GM19397 (cell line): ENCODE results near the gene DLGAP4.

Experiments
- ATAC-seq: cut with Tn5 transposase; IDR thresholded peaks from one replicate; pipeline ENCODE4 v1.9.1; 2021; ENCODE audit warnings: mild to moderate bottlenecking, moderate library complexity; ENCODE audit not compliant: unreplicated experiment

The DLGAP4 gene

DNA sequence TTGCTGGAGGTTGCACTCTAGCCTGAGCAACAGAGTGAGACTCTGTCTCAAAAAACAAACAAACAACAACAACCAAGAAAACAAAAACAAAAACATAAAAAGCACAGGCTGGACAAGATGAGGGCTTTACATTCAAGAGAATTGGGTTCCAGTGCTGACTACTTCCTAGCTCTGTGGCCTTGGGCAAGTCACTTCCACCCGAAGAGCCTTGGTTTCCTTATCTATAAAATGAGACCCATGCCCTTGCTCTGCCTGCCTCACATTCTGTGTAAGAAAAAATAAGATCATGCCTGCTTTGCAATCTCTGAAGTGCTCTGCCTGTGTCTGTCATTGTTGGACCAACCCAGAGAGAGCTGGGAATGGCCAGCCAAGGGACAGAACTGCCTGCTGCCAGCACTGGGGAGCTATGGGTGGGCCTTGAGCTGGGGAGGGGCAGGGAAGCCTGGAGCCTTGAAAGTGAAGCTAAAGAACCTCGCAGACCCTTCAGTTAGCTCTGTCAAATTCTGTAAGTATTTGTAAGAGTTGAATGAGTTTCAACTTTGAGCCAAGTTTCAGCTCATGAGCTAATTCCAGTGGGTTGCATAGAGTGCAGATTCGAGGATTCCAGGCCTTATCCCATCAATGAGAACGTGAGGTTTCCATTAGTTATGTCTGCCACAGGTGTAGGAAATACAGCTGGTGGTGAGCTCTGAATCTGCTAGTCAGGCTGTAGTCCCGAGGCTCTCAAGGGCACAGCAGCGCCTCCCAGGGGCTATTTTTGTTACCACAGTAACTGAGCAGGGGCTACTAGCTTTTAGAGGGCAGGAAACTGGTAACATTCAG lies 93.2 kb downstream of the DLGAP4 start:
- ATAC-seq, result no peak

DNA sequence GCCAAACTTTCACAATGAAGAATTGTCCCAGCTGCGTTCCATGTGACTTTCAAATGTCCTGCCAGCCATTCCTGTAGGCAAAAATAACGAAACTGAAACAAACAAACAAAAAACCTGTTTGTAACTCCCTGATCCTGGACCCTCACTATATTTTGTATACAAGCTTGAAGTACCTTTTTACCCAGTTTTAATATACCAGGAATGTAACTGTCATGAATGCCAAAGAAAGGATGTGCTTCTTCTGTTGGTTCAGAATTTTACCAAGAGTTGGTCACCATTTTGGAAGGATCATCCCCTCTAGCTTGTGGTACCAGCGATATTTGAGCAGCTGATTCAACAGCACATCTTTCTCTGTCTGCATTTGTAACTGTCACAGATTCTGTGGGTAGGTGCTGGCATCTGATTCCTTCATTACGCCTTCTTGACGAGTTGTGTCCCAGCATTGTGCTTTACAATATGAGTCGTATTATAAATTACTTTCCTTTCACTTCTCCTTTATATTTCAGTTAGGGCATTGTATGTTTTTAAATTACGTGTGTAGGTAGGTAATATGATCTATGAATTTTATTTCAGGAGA lies 93.9 kb downstream of the DLGAP4 start:
- ATAC-seq, result no peak

DNA sequence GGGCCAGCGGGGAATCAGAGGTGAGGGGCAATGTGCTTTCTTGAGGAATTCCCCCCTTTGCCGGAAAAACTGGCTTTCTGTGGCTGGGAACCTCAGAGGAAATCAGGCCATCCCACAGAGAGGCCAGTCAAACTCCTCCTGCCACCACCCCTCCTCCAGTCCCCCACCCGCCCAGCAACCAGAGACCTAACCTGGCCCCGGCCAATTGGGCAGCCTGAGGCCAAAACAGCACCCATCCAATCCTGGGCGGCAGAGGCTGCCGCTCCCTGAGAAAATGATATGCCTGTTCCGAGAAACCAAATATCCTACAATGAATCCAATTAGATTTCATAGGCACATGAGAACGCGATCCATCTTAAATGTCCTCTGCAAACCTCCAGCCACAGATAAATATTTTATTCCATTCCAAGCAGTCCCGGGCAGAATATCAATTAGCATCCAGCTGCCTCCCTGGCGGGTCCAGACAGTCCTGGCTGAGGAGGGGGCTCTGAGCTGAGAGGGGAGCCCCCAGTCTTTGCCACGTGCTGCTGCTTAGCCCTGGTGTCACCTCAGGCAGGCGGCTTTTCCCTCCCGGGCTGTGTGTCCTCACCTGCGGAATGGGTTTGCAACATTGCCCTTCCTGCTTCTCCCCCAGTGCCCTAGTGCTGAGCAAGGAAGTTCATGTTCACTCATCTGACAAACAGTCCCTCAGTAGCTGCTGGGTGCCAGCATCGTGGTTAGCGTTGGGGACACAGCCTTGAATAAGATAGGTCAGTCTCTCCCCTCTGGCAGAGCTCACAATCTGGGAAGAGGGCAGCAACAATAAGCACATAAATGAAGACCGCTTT lies 95.0 kb downstream of the DLGAP4 start:
- no peak for ATAC-seq

DNA sequence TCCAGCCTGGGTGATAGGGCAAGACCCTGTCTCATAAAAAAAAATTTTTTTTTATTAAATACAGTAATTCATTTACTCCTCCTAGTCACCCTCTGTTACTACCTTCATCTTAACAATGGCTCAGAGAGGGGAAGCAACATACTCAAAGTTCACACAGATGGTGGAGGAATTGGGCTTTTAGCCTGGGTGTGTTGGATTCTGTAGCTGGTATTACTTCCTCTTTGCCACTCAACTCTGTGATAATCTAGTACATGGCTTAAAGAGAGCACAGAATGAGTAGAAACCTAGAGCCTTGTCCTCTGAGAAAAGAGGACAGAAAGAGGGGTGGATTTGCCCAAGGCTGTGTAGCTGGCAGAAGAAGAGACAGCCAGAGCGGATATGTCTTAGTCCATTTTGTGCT lies 96.6 kb downstream of the DLGAP4 start:
- ATAC-seq, result no peak

DNA sequence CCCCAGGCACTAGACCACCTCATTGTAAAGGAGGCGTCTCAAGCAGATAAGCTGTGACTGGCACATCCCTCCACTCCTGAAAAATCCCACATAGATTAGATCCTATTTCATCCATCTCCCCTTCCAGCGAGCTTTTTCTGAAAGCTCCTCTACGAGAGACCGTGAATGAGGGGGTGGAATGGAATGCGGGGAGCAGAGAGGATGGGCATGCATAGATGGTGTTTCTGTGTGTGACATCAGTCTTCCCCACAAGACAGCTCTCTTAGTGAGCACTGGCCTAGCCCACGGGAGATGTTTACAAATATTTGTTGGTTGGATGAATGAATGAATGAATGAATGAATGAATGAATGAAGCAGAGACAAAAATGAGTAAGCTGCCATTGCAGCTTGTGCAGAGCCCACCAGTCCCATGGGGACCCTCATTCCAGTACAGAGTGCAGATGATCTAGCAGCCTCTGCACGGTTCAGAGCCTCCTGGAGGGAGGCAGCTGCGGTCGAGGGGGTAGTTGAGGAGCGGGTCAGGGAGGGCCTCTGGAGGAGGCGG lies 98.4 kb downstream of the DLGAP4 start:
- no peak for ATAC-seq

DNA sequence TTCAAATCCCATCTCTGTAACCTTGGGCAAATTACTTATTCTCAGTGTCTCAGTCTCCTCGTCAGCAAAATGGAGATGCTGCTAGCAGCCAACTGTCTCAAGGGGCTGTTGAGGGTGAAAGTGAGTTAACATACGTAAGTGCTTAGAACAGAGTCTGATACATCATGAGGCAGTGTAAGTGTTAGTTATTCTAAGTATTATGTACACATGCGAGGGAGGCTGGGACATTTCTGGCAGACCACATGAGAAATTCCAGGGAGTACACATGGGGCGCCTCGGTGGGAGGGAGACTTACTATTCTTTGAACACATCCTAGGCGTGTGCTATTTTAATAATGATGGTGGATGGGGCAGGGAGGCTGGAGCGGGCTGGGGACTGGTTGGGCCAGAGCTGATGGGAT lies 99.1 kb downstream of the DLGAP4 start:
- no peak for ATAC-seq

DNA sequence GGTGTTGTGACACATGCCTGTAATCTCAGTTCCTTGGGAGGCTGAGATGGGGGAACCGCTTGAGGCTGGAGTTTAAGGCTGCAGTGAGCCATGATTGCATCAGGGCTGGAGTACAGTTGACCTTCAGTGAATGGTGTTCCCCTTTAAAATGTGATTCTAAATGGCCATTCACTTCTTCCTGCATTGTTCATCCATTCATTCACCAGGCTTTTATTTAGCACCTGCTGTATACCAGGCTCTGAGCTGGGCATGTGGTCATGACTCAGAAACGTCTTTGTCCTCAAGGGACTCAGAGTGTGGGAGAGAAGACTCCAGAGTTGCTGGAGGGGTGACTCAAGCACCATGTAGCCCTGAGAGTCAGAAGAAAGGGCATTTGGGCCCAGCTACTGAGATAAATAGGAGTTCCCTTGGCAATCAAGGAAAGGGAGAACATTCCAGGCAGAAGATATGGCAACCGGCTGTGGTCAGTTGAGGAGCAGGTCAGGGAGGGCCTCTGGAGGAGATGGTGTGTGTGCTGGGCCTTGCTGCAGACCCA lies 101.1 kb downstream of the DLGAP4 start:
- no peak for ATAC-seq

DNA sequence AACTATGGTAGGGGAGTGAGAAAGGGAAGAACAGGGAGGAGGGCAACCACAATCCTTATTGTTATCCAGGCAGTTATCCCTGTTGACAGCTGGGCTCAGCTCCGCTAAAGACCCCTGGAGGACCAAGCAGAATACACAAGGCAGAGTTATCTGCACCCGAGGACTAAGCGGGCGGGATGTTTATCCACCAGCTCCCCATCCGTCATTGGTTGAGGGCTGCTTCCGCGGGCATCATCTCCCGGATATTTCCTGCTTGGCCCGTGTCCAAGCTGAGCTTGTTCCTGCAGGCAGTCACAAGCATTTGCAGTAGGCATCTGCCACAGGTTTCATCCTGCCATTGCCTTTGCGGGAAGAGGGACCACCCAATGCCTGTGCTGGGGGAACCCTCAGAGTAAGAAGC lies 102.1 kb downstream of the DLGAP4 start:
- ATAC-seq, result no peak

DNA sequence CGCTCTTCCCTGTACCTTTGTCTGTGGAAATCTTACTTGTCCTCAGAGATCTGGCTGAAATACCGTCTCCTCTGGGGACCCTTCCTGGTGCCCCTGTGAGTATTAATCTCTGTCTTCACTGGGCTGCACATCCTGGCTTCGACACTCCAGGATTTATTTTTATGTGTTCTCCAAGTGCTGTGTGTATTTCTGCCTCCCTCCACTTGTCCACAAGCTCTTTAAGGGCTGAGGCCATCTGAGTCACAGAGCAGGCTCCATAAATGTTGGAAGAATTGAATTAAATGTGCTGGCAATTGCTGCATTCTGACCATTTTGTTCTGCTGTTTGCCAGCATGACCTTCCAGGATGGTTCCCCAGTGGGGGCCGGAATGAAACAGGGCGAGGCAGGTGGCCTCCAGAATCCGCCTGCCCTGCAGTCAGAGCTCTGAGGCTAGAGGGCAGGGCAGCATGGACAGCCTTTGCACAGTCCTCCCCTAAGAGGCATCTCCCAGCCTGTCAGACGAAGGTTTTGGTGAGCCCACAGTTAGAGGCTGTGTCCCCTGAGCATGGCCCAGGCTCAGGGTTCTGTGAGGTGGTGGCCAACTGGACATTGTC lies 105.8 kb downstream of the DLGAP4 start:
- no peak for ATAC-seq

DNA sequence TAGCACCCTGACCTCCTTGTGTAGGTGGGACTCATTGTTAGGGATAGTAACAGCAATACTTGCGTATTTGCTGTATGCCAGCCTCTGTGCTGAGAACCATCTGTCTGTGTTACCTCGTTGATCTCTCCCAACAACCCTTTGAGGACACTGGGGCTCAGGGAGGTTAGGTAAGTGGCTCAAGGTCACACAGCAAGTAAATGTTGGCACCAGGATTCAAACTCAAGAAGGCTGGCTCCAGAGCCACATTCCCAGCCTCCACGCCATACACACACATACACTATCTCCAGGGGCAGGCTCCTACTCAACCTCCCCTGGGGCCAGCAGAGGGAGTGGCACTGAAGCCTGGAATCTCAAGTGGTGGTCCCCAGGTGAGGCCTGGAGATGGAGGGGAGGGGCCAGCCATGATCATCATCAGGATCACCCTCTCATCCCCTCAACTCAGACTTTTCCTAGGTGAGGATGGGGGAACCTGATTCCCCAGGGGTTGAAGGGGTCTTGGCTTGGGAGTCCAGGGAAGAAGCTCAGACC lies 109.4 kb downstream of the DLGAP4 start:
- no peak for ATAC-seq

DNA sequence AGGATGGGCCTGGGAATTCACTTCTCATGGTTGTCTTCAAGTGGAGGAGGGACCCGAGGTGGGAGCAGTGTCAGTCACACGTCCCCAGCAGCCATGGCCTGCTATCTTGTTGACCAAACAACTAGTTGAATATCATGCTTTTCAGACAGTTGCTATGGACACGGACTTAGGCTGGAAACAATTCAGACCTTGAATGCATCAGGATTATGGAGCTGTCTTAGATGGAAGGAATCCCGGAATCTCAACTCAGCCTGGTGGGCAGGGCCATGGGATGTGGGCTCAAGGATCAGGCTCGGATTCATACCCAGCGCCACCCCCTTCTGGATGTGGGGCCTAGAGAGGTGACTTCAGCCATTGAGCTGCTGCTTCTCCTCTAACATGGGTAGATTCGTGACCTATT lies 112.6 kb downstream of the DLGAP4 start:
- ATAC-seq, result no peak

DNA sequence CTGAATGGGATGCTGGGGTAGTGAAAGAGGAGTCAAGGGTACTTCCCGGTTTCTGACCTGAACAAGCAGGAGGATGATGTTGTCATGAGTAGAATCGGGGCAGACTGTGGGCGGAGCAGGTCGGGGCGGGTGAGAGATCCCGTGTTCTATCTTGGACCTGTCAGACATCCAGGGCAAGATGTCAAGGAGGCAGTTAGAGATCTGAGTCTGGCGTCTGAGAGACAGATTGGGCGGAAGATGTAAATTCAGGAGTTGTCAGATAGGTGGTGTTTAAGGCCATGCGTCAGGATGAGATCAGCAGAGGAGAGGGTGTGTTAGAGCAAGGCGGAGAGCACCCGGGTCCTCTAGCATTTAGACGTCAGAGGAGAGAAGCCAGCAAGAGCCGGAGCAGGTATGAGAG lies 115.5 kb downstream of the DLGAP4 start:
- ATAC-seq, result no peak

DNA sequence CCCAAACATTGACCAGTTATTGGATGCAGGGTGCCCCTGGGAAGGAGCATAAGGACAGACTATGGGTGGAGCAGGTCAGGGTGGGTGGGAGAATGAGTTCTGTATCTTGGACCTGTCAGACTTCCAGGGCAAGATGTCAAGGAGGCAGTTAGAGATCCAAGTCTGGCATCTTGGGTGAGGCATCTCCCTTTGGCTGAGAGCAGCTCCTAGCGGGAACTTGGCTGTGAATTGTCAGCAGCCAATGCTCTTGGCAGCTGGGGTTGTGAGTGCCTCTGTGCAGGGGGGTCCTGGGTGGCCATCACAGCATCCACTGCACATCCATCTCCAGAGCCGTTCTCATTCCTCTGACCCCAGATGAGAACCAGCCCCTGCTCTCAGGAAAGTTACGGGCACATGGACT lies 118.2 kb downstream of the DLGAP4 start:
- no peak for ATAC-seq

DNA sequence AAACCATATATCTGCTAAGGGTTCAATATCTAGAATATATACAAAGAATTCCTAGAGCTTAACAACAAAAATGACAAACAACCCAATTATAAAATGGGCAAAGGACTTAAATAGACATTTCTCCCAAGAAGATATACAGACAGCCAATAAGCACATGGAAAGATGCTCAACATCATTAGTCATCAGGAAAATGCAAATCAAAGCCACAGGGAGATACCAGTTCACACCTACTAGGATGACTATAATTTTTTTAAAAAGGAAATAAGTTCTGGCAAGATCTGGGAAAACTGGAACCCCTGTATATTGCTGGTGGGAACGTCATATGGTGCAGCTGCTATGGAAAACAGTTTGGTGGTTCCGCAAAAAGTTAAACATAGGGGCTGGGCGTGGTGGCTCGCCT lies 119.0 kb downstream of the DLGAP4 start:
- ATAC-seq, result no peak

DNA sequence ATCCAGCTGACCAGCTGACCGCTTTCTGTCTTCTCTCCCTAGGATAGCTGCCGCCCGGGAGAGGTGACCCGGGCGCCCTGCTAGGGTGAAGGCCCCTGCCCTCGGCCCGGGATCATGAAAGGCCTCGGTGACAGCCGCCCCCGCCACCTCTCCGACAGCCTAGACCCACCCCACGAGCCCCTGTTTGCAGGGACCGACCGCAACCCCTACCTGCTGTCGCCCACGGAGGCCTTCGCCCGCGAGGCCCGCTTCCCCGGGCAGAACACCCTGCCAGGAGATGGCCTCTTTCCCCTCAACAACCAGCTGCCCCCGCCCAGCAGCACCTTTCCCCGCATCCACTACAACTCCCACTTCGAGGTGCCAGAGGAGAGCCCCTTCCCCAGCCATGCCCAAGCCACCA lies 125.5 kb downstream of the DLGAP4 start:
- ATAC-seq, result no peak

DNA sequence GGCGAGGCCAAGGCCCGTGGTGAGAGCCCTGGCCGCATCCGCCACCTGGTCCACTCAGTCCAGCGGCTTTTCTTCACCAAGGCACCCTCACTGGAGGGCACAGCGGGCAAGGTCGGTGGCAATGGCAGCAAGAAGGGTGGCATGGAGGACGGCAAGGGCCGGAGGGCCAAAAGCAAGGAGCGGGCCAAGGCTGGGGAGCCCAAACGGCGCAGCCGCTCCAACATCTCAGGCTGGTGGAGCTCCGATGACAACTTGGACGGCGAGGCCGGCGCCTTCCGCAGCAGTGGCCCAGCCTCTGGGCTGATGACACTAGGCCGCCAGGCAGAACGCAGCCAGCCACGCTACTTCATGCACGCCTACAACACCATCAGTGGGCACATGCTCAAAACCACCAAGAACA lies 126.0 kb downstream of the DLGAP4 start:
- ATAC-seq, result no peak

DNA sequence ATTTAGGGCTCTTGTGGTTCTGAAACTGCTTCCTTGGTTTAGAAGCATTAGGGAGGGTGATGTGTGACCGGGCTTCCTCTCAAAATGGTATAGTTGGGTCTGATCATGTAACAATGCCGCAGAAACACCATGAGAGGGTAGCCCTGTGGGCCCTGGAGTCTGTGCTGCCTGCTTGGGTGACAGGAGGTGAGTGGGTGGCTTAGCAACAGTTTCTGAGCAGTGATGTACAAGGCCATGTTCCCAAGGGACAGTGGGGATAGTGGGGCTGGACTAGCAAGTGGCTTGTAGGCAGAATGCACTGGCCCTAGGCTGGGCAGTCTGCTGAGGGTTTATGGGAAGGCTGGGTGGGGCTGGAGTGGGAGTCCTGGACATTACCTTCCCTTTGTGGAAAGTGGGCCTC lies 128.2 kb downstream of the DLGAP4 start:
- no peak for ATAC-seq

DNA sequence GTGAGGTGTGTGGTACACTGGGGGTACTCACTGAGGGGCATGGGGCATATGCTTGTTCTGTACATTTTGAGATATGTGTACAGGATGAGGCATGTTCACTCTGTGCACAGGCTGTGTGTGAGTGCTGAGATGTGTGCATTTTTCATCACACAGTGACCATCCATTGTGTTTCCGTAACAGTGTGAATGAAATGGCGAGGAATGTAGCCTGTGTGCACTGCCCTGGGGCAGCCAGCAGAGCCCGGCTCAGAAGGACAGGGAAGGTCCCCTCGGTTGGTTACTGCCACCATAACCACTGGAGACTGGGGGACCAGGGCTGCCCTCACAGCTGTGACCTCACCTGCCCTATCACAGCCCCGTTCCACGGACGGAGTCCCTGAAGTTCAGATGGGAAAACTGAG lies 129.0 kb downstream of the DLGAP4 start:
- no peak for ATAC-seq

DNA sequence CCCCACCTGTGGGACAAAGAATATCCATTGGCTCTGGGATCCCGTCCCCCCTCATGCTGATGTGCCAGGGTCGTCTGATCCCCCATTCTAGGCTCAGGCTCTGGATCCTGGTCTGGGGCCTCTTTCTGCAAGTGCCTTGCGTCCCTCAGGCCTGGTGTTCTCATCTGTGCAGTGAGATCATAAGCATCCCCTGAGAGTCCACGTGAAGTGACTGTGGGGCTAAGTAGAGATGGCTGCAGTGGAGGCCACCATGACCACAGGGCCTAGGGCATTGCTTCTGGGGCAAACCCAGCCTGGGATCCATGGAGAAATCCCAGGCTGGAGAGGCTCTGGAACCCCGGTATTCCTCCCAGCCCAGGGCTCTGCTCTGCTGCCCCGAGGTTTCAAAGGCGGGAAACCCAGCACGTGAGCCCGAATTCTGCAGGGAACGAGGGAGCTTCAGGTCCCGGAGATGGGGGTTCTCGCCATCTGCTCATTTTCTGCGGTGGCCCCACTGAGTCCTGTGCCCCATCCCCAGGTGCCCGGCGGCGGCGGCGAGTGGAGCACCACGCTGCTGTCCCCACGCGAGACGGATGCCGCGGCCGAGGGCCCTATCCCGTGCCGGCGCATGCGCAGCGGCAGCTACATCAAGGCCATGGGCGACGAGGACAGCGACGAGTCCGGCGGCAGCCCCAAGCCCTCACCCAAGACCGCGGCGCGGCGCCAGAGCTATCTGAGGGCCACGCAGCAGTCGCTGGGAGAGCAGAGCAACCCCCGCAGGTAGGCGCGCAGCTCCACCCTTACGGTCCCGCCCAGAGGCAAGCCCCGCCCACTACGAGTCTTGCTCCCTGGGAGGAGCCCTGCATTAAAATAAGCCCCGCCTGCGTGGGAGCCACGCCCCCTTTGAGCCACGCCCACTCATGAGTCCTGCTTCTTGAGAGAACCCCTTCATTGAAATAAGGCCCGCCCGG lies 129.7 kb downstream of the DLGAP4 start:
- peak; percentile 59 for ATAC-seq
